GM19397 (cell line): Measurements from ENCODE around the gene PTPRN2.

Experiments used
- ATAC-seq: cut with Tn5 transposase; IDR thresholded peaks from one replicate; pipeline ENCODE4 v1.9.1; 2021; ENCODE audit warnings: mild to moderate bottlenecking, moderate library complexity; ENCODE audit not compliant: unreplicated experiment

The PTPRN2 gene

DNA sequence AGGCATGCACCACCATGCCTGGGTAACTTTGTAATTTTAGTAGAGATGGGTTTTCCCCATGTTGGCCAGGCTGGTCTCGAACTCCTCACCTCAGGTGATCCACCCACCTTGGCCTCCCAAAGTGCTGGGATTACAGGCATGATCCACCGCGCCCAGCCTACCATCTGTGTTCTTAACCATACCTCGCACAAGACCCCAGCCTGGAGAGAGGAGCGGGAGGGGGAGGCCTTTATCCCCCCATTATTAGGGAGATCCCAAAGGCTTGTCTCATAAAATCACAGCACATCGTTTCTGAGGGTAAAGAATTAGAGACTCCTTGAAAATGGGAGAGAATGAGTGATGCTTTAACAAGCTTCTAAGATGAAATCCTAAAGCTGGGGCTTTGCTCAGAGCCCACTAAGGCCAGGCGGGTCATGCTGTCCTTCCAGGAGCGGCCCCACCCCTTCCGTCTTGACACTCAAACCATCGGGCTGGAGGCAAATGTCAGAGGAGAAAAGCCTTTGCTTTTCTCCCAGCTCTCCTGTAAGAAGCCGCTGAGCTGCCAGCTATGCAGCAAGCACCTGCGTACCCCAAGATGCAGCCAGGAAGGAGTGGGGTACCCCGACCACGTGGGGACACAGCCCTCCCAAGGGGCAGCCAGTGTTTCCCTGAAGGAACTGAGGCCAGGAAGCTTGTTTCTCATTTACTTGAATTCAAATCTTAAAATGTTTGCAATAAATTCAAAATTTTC is 339.7 kb downstream of the PTPRN2 start:
- ATAC-seq = no peak

DNA sequence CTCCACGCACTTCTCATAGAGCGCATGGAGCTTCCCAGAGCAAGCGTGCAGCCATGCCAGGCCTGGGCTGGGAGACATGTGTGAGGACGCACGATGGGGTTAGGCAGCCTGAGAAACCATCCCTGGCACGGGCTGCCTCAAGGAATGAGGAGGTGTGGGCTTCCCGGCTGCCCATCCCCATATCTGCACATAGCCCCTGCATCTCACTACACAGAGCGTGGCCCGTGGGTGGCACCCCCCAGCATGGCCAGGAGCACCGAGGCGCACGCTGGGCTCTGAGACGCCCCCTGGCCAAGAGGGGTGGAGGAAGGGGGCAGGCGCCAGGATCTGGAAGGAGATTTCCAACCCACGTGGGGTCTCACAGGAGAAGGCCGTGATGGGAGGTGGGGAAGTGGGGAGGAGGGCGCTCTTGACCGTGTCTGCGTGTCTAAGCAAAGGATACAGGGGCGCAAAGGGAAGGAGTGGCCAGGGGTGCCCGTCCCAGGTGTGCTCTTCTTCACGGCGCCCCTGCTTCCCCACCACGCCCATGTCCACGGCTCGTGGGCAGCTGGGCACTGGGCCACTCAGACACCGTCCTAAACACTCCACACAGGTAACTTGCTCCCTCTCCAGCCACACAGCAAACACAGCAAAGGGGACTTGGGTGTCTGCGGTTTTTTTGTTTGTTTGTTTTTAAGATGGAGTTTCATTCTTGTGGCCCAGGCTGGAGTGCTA is 340.5 kb downstream of the PTPRN2 start:
- no peak for ATAC-seq

DNA sequence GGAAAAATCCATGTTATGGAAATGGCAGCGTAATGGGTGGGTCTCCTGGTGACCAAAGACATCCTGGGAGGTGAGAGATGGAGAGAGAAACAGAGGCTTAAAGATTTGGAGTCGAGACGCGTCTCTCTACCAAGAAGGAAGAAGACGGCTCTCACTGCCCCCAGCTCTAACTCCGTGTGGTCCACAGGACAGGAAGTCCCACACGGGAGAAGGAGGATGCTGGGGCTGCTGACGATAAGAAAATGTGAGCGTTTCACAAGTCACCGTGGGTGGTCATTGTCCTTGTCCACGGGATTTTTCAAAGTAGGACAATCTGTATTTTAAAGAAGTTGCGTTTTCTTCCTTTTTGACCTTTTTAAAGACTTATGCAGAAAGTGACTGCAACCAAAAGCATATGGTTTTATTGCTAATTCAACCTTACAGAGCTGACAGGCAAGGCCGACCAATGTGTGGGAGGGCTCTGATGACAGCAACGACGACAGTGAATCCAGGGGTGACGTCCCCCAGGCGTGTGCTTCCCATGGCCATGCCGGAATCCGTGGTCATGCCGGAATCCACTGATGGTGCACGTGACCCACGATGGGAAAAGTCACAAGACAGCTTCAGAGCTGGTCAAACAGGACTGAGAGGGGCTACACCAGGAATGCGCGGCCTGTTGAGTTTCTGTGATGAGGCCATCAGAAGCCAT is 341.2 kb downstream of the PTPRN2 start:
- no peak for ATAC-seq

GRCh38 chr7:158245724-158246041 is 341.9 kb downstream of the PTPRN2 start:
- no peak for ATAC-seq

DNA sequence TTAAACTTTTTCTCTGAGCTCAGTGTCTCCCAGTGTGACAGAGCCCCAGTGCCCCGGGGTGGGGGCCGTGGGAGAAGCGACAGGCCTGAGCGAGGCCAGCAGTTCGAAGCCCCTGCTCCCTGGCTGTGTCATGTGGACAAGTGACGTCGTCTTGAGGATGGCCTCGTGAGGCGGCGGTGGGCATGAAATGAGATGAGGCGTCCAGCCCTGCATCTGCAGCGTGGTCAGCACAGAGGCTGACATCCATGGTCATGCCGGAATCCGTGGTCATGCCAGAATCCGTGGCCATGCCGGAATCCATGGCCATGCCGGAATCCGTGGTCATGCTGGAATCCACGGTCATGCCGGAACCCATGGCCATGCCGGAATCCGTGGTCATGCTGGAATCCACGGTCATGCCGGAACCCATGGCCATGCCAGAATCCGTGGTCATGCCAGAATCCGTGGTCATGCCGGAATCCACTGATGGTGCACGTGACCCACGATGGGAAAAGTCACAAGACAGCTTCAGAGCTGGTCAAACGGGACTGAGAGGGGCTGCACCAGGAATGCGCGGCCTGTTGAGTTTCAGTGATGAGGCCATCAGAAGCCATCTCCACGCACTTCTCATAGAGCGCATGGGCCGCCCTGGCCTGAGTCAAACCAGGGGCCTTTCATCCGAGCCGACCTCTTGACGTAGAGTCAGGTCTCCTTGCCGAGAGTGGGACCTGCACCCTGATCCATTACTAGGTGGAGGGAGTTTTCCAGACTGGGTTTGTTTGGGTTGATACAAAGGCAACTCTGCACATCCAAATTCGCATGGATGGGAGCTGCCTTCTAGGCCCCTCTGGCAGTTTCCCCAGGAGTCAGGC is 342.5 kb downstream of the PTPRN2 start:
- no peak for ATAC-seq

DNA sequence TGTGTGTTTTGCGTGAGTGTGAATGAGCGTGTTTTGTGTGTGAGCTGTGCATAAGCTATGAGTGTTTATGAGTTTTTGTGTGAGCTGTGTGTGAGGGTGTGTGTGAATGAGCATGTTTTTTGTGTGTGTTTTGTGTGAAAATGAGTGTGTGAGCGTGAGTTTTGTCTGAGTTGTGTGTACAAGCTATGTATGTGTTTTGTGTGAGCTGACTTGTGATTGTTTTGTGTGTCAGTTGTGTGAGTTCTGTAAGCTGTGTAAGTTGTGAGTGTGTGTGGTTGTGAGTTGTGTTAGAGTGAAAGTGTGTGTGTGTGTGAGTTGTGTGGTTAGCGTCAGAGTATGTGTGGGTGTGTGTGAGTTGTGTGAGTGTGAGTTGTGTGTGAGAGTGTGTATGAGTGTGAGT is 343.2 kb downstream of the PTPRN2 start:
- ATAC-seq = no peak

GRCh38 chr7:158241919-158242318 is 345.7 kb downstream of the PTPRN2 start:
- ATAC-seq = no peak

GRCh38 chr7:158240801-158241200 is 346.8 kb downstream of the PTPRN2 start:
- no peak for ATAC-seq

- no peak for ATAC-seq
Measured at GRCh38 chr7:158239290-158239981, 348.2 kb downstream of the PTPRN2 start.

DNA sequence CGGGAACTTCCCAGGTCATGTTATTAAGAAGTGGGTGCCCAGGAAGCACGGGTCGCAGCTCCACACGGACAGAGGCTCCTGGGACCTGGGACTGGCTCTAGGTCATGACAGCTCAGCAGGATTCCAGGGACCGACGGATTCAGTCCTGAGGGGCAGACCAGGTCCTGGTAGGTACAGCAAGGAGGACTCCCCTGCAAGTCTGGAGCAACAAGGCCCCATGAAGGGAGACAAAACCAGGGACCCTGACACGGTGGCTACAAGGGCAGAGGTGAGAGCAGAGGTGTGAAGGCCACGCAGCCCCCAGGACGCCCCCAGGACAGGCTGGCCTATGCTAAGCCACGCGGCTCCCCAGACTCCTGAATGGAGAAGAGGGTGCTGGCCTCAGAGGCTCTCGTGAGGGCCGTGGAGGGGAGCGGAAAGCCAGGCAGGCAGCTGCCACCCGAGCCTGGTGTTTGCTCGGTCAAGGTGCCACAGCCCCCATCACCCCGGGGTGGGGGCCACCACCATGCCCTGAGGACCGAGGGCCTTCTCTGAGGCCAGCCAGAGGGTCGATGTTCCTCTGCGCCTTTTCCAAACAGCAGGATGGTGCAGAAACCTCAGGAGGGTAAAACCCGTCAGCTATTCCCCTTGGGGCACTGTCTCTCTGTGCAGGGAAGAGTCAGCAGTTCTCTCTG is 348.9 kb downstream of the PTPRN2 start:
- ATAC-seq = no peak

GRCh38 chr7:158237672-158238335 is 349.8 kb downstream of the PTPRN2 start:
- ATAC-seq = no peak

- no peak for ATAC-seq
Measured at GRCh38 chr7:158236400-158236799, 351.2 kb downstream of the PTPRN2 start.

- ATAC-seq = no peak
Measured at GRCh38 chr7:158235862-158236261, 351.8 kb downstream of the PTPRN2 start.

DNA sequence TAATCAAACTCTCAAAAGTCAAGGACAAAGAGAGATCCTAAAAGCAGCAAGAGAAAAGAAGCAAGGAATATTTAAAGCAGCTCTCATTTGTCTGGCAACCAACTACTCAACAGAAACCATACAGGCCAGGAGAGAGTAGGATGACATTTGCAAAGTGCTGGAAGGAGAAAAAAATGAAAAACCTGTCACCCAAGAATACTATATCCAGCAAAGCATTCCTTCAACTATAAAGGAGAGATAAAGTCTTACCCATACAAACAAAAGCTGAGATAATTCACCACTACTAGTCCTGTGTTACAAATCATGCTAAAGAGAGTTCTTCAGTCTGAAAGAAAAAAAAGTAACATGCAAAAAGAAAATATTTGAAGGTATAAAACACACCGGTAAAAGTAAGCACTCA is 357.7 kb downstream of the PTPRN2 start:
- ATAC-seq = no peak

- ATAC-seq = no peak
Measured at GRCh38 chr7:158228986-158229385, 358.6 kb downstream of the PTPRN2 start.

DNA sequence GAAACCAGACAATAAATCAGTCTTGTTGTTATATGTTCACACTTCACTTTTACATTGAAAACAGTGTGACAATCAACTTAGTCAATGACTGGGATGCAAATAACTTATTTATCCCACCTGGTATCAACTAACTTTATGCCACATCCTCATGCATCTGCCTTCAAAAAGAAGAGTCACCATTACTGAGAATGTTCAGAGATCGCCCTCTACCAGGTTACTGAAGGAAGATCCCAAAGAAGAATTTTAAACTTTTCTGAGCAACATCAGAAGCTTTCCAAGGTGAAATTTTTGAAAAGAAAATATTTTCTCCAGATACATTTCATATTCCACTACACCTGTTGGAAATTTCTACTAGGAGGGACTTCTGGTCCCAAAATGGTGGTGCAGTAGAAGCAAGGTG is 359.5 kb downstream of the PTPRN2 start:
- ATAC-seq = no peak

GRCh38 chr7:158227258-158227984 is 360.2 kb downstream of the PTPRN2 start:
- no peak for ATAC-seq

- no peak for ATAC-seq
Measured at GRCh38 chr7:158216198-158216597, 371.4 kb downstream of the PTPRN2 start.

DNA sequence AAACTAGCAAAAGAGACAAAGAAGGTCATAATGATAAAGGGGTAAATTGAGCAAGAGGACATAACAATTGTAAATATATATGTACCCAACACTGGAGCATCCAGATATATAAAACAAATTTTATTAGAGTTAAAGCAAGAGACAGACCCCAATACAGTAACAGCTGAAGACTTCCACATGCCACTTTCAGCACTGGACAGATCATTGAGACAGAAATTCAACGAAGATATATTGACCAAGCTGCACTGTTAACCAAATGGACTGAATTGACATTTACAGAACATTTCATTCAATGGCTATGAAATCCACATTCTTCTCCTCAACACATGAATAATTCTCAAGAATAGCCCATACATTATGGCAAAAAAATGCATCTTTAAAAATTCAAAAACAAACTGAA is 378.2 kb downstream of the PTPRN2 start:
- no peak for ATAC-seq
